Stimulated activated naive CD4-positive, alpha-beta T cell treated with Interleukin-2 at 50 U/mL for 16 hours (primary cell): ENCODE data around the gene ANGPTL5.
A peak's percentile ranks its signal among the peaks of the same experiment; 100 is the strongest.
"Not testable (repeated sequence)": the region's sequence is repeated elsewhere in the genome, so short reads cannot be mapped to it uniquely, and the experiment has no call there.

Experiments used
- DNase-seq: peaks from one replicate; lab custom pipeline; 2025; lab: John Stamatoyannopoulos, UW

Gene ANGPTL5

DNA sequence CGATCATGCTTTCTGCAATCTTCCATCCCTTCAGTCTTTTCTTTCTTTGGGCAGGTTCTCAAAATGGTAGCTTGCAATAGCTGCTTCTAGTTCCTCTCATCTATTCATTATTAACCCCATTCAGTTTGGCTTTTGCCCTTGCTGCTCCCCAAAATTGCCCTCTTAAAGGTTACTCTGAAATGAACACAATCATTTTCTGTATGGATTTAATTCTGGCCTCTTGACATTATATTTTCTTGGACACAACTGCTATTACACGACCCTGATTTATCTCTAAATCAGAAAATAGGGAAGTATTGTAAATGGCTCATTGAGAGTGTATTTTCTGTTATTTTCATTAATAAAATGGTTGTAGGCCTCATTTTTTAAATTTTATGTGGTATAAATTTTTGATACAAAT is at the start of gene ANGPTL5:
ANGPTL5 (minus strand) TSS at position 101 of the 400 bp plus-strand sequence. CDS start 8,613 bp downstream, outside the sequence.
- no peak for DNase-seq

DNA sequence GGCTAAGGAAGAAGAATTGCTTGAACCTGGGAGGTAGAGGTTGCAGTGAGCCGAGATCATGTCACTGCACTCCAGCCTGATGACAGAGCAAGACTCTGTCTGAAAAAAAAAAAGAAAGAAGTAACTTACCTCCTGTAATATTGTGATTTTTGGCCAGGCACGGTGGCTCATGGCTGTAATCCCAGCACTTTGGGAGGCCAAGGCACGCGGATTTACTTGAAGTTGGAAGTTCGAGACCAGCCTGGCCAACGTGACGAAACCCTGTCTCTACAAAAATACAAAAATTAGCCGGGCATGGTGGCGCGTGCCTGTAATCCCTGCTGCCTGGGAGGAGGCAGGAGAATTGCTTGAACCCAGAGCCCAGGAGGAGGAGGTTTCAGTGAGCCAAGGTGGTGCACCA is 47.9 kb upstream of the ANGPTL5 start:
- not testable (repeated sequence) for DNase-seq

DNA sequence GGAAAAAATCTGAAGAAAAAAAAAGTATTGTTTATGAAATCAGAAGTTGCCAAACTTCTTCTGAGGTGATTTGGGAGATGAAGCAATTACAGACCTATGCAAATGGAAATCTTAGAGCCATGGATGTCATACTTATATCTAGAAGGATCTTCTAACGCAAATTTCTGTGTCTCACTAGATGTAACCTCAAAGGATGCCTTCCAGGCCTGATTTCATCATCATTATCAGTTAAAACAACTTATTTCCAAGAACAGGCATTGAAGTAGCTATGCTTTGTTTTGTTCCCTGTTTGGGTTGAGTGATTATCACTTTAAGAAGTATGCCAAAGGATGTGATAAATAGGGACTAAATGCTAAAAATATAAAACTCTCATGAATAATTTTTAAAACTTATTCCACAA is 43.9 kb upstream of the ANGPTL5 start:
- DNase-seq = no peak

DNA sequence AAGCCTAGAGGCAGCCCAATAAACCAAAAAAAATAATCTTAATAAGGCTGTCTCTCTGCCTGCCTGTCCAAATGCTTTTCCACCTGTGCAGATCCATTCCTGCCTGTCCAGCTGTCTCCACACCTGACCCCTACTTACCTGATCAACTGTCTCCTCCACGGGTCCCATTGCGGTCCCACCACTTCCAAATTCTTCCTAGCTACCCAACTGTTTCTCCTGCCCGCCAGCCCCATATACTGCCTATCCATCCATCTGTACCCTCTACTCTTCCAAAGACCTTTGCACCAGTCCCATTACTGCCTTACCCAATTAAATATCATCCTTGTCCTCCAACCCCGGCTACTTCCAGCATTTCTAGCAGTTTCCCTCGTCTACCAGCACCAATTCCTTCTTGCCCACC is 39.4 kb upstream of the ANGPTL5 start:
- no peak for DNase-seq

DNA sequence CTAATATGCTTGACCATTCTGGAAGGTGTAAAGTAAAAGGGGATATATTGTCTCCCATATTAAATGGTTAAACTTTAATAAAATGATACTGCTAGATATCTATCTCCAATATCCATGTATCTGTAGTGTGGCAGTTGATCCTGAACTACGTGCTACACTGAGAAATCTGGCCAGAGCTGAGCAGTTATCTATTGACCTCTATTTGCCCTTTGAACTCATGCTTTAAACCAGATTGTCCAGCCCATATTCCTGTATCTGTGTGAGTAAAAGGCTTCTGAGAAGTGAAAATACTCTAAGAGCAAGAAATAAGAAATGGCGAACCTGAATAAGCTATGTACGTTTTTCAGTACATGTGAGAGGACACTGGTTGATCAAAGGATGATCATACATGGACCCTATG is 39.0 kb upstream of the ANGPTL5 start:
- DNase-seq = no peak

GRCh38 chr11:101949680-101950220 is 33.4 kb upstream of the ANGPTL5 start:
- no peak for DNase-seq

DNA sequence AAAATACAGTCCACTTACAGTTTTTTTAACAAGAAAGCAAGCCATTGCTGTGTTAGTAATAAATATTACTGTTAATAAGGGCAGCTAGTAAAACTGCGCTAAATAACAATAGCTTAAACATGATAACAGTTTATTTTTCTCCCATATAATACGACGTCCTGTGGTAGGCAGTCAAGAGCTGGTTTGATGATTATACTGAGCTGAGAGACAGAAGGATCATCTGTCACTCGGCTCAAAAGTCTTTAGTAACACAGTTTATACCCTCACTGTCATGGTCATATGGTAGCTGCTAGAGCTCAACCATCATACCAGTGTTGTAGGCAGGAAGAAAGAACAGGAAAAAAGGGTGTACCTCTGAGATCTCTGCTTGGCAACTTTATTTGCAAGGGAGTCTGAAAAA is 29.1 kb upstream of the ANGPTL5 start:
- no peak for DNase-seq

DNA sequence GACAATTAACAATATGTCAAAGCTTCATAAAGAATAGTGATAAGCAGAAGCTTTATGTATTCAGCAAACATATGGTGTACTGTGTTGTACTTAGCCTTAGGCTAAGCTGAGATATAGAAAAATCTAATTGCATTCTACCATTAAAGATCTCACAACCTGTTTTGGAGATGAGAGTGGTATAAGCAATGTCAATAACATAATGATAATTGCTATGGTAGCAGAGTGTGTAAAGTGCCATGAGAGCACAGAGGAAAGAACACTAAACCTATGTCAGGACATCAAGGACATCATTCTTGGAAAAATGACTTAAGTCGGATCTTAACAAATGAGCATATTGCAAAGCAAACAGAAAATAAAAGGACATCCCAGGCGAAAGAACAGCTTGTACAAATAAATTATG is 28.6 kb upstream of the ANGPTL5 start:
- no peak for DNase-seq

DNA sequence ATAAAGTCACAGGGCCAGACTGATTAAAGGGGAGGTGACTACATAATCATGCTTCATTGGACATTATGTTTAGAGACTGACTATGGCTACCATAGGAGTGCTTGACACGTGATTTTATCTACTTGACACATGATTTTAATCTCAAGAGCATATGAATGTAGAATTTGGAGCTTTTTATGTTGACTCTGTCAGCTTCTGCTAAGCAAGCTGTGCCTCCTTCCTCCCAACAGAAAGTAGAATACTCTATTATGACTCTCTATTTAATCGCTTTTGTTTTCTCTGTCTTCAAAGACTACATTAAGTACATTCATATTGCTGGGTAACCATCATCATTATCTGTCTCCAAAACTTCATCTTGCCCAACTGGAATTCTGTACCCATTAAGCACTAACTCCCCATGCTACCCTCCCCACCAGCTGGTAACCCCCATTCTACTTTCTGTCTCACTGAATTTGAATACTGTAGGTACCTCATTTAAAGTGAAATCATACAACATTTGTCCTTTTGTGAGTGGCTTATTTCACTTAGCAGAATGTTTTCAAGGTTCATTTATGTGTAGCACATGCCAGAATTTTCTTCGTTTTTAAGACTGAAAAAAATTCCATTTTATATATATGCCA is 24.7 kb upstream of the ANGPTL5 start:
- no peak for DNase-seq

- DNase-seq = no peak
These were observed 15.4 kb upstream of the ANGPTL5 start for GRCh38 chr11:101931692-101932091.

- DNase-seq = no peak
These were observed 13.1 kb upstream of the ANGPTL5 start for GRCh38 chr11:101929294-101929915.

- DNase-seq = no peak
These were observed 7.2 kb upstream of the ANGPTL5 start for GRCh38 chr11:101923554-101923953.

DNA sequence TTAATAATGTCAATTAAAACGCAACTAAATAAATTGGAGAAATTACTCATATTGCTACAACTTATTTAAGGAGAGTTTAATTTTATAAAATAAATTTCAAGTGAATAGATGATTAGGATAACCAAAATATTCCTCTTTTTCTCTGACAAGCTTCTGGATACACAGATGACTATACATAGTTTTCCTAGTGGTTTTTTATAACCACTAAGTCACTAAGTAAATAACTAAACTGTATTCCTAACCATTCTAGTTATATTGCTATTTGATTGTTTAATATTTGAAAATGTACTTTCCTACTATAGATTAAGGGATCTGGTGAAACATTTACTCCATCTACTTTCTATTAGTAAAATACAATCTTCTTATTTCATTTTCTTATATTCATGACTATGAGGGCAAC is 4.7 kb upstream of the ANGPTL5 start:
- DNase-seq = no peak

- no peak for DNase-seq
These were observed 904 bp upstream of the ANGPTL5 start for GRCh38 chr11:101917226-101917625.

DNA sequence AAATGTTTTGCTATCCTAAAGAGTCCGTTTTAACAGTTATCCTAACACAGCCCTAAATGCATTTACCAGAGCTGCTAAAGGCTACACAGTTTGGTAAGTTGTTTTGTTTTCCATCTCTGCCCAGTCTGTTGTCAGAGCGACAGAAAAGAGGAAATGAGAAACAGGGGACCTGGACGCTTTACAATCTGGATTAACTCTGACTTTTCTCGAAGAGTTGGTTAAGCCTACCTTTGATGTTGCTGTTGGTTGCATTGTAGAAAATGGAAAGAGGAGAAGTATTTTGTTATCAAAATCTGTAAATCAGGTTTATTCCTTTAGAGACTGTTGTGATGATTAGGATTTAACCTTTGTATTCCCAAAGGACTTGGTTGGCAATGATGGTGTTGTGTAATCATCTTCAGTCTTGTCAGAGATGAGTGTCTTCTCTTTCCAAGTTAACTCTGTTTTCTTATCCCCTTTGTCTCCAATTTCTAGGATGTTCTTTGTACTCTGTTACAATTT is 481 bp downstream of the ANGPTL5 start:
- no peak for DNase-seq

DNA sequence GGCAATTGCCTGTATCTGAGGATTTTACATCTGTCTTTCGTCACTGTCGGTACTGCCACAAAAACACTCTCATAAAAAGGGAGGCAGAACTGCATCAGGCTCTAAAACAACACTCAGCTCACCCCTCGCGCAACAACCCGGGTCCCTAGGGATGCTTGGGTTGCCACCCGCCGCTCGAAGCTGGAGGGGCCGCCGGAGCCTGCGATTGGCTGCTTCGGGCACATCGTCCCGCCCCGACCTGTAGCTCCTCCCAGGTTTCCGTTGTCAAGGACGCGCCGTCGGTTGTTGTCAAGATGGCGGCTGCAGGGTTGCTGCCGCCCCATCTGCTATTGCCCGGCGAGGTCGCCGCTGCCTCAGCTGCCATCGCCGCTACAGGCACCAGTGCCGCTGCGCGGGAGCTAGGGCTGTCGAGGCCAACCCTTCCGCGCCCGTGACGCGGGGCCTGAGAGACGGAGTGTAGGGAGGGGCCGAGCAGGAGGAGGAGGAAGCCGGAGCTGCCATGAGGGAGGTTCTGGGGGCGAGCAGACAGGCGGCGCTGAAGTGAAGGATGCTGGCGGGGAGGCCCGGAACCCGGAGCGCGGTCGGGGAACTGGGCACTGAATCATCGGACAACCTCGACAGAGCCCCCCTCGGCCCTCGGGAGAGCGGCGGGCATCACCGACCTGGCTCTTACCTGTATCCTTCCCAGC is 1.4 kb downstream of the ANGPTL5 start, which contains the start of gene CEP126:
CEP126 (plus strand) TSS at position 273 of the 689 bp plus-strand sequence; CDS start at position 548, 275 bp downstream.
- DNase-seq = peak; percentile 91

DNA sequence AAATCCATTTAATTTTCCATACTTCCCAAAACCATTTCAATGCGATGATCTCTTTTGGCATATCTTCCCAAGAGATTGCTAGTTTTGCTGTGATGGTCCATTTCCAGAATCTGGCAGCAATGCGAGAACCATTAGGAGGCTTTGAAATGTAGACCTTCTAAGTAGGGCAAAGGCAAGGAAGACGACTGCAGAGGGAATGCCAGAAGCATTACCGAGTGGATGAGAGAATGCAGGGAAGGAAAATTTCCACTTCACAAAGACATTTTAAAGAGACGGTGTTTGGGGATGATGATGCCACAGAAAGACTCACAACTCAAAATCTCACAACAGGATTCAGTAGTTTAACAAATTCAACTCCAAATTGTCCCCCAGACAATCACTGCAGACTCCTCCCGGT is 2.0 kb downstream of the ANGPTL5 start:
- DNase-seq = no peak

GRCh38 chr11:101913656-101914055 is 2.7 kb downstream of the ANGPTL5 start:
- no peak for DNase-seq

DNA sequence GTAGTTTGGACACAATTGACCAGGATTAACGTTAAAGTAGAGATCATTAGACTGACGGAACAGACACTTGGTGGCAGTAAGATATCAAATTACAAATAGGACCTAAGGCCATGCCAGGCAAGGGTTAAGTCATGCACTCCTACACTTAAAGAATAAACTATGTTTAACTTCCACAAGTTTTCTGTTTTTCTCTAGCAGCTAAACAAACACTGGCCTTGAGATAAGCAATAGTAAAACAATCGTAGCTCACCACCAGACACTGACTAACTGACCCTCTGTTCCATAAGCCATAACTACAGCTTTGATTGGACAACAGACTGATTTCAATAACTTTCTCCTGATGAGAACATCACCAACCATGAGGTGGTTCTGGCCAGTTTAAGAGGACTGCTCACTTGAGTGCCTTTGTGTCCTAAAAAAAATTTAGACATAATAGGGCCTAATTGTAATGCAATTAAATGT is 3.5 kb downstream of the ANGPTL5 start:
- DNase-seq = no peak

DNA sequence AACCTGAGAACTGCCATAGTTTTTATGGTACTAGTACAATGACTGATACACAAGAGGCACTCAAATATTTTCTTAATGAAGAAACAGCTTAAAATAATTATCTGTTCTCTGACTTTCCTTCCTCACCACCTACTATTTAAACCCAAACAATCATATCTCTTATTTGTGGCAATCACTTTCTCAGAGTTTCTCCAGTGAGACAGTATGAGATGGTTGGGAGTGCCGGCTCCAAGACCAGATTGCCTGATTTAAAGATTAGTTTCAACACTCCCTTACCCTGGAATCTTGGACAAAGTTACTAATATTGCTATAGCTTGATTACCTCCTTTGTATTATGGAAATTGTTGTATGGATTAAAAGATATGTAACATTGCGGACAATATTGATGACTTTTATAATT is 7.2 kb downstream of the ANGPTL5 start:
- no peak for DNase-seq

DNA sequence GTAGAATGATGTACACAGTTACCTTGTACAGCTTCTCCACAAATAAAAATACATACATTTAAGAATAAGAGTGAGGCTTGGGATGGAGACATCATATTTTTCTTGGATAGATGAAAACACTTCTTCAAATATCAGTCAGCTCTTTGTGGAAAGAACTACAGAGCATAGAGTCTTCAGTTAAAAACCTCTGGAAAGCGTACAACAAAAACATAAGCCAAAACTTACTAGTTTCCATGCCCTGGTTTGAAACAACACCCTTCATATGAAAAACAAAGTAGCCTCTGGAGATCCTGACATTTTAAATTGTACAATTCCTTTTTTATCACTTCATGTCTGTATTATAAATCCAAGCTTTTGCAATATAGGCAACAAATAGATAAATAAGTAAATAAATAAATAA is 8.5 kb downstream of the ANGPTL5 start:
- DNase-seq = no peak

DNA sequence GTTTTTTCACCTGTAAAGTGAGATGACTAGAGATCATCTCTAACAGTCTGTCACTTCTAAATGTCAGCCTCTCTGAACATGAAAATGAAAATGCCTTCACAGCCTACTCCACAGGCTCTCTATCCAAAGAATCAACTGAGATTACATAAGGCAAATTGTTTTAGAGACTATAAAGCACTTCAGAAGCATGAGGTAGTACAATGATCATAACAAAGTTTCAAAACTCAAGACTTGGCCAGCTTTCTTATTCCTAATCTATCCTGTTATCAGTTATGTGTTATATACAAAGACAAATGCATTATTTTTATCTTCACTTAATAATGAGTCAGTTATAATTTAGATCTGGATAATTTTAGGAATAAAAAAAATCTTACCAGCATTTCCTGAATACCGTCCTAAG is 21.8 kb downstream of the ANGPTL5 start:
- no peak for DNase-seq

GRCh38 chr11:101889767-101890166 is 26.6 kb downstream of the ANGPTL5 start:
- no peak for DNase-seq
